Hippocampal formation (tissue), 2 donors: ENCODE results near the gene ARNT2.

Source experiments
- DNase-seq, 2 donors: peaks; one replicate each; lab custom pipeline; 2025; lab: John Stamatoyannopoulos, UW

ARNT2 gene

GRCh38 chr15:80441714-80442113 lies 37.5 kb downstream of the ARNT2 start:
- DNase-seq: peak in 1 of 2 donors; percentile 22

GRCh38 chr15:80442728-80443403 lies 38.7 kb downstream of the ARNT2 start:
- peak in 1 of 2 donors; percentile 50 for DNase-seq

GRCh38 chr15:80444680-80445251 lies 40.6 kb downstream of the ARNT2 start:
- no peak for DNase-seq

GRCh38 chr15:80445300-80446041 lies 41.3 kb downstream of the ARNT2 start:
- no peak for DNase-seq

GRCh38 chr15:80447077-80447476 lies 42.9 kb downstream of the ARNT2 start:
- no peak for DNase-seq

- DNase-seq: no peak
Measured at GRCh38 chr15:80449825-80450224, 45.6 kb downstream of the ARNT2 start.

- no peak for DNase-seq
Measured at GRCh38 chr15:80450811-80451321, 46.7 kb downstream of the ARNT2 start.

- no peak for DNase-seq
Measured at GRCh38 chr15:80452166-80452565, 48.0 kb downstream of the ARNT2 start.

- no peak for DNase-seq
Measured at GRCh38 chr15:80455051-80455648, 51.0 kb downstream of the ARNT2 start.

- peak; percentile 35 to 70 for DNase-seq
Measured at GRCh38 chr15:80455668-80456442, 51.7 kb downstream of the ARNT2 start.

- no peak for DNase-seq
Measured at GRCh38 chr15:80456517-80457492, 52.6 kb downstream of the ARNT2 start.

- no peak for DNase-seq
Measured at GRCh38 chr15:80457896-80458295, 53.7 kb downstream of the ARNT2 start.

- no peak for DNase-seq
Measured at GRCh38 chr15:80458580-80458979, 54.4 kb downstream of the ARNT2 start.

- no peak for DNase-seq
Measured at GRCh38 chr15:80459380-80459779, 55.2 kb downstream of the ARNT2 start.

- DNase-seq: no peak
Measured at GRCh38 chr15:80459818-80460217, 55.6 kb downstream of the ARNT2 start.

GRCh38 chr15:80461356-80462095 lies 57.3 kb downstream of the ARNT2 start:
- no peak for DNase-seq

GRCh38 chr15:80462111-80462510 lies 57.9 kb downstream of the ARNT2 start:
- no peak for DNase-seq

- no peak for DNase-seq
Measured at GRCh38 chr15:80462836-80463512, 58.8 kb downstream of the ARNT2 start.

- DNase-seq: no peak
Measured at GRCh38 chr15:80464951-80465625, 60.9 kb downstream of the ARNT2 start.
